ENCODE data around the gene FOXD3.
"Not testable (repeated sequence)": the region's sequence is repeated elsewhere in the genome, so short reads cannot be mapped to it uniquely, and the experiment has no call there.

FOXD3 gene

DNA sequence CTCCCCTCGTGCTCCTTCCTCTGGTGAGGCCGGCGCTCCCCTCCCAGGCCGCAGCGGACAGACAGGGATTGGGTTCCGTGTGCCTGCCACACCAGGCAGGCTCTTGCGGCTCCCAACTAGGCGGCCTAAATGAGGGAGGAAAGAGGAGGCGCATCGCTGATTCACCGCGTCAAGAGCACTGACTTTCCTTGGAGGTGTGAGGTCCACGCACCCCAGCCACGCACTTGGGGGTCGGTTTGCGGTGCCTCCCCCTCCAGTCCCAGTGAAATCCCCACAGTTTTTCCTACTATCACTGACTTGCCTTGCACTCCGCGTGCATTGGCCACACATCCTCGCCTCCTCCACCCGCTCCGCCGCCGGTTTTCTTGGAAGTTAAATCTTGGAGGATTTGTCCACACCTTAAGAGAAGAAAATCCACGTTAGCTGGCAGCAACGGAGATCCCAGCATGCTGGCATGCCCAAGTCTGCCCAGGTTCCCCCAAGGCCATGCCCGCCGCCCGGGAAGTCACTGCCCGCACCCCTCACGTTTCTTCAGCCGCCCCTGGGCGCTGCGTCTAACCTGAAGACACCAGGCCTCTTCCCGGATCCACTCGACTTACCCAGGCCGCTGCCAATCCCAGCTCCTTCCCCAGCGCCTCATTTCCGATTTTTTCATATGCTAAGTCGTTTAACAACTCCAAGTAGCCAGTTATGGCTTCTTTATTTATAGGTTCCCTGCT, 1.1 kb upstream of the FOXD3 start:
- no peak for DNase-seq

DNA sequence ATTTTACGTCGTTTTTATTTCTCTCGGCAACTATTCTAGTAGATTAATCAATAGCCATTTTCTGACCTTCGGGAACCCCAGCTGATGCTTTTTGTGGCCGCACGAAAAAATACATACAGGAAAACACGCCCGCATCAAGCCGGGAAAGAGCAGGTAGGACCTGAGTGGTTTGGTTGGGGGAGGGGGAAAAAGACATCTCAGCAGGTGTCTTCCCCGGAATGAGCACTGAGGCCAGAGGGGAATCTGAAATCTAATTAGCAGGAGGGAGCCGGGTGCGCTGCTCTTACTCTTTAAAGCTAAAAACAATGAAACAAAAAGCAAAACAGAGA, 618 bp upstream of the FOXD3 start:
- DNase-seq = no peak

DNA sequence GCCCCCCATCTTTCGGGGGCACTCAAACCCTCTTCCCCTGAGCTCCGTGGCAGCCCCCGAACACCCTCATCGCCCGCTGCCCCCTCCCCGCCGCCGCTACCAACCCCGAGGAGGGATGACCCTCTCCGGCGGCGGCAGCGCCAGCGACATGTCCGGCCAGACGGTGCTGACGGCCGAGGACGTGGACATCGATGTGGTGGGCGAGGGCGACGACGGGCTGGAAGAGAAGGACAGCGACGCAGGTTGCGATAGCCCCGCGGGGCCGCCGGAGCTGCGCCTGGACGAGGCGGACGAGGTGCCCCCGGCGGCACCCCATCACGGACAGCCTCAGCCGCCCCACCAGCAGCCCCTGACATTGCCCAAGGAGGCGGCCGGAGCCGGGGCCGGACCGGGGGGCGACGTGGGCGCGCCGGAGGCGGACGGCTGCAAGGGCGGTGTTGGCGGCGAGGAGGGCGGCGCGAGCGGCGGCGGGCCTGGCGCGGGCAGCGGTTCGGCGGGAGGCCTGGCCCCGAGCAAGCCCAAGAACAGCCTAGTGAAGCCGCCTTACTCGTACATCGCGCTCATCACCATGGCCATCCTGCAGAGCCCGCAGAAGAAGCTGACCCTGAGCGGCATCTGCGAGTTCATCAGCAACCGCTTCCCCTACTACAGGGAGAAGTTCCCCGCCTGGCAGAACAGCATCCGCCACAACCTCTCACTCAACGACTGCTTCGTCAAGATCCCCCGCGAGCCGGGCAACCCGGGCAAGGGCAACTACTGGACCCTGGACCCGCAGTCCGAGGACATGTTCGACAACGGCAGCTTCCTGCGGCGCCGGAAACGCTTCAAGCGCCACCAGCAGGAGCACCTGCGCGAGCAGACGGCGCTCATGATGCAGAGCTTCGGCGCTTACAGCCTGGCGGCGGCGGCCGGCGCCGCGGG, 837 bp downstream of the FOXD3 start:
- DNase-seq = peak; percentile 54 to 59

DNA sequence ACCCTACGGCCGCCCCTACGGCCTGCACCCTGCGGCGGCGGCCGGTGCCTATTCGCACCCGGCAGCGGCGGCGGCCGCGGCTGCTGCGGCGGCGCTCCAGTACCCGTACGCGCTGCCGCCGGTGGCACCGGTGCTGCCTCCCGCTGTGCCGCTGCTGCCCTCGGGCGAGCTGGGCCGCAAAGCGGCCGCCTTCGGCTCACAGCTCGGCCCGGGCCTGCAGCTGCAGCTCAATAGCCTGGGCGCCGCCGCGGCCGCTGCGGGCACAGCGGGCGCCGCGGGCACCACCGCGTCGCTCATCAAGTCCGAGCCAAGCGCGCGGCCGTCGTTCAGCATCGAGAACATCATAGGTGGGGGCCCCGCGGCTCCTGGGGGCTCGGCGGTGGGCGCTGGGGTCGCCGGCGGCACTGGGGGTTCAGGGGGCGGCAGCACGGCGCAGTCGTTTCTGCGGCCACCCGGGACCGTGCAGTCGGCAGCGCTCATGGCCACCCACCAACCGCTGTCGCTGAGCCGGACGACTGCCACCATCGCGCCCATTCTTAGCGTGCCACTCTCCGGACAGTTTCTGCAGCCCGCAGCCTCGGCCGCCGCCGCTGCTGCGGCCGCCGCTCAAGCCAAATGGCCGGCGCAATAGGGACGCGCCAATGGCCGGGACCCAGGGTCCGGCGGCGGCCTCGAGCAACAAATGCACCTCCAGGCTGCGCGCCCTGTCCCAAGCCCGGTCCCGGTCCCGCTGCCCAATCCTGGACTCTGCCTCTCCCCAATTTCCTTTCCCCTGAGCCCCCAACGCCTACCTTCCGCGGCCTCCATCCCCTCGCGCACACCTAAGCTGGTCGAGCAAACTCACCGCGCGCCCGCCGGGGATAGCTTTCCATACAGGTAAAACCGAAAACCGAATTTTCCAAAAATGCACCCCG, 1.8 kb downstream of the FOXD3 start:
- DNase-seq = no peak

DNA sequence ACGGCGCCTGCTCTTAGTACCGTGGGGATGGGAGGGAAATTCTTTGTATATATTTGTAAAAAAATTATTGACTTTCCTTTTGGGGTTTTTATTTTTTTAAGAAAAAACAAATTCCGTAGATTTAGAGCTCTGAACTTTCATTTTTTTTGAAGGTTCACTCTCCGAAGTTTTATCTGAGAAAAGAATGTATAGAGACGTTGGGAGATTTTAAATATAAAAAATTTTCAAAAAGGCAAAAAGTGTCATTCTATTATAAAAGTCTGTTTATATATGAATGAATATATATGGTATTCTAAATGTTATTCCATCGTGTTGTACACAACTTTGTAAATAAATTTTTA, 2.4 kb downstream of the FOXD3 start:
- no peak for DNase-seq

DNA sequence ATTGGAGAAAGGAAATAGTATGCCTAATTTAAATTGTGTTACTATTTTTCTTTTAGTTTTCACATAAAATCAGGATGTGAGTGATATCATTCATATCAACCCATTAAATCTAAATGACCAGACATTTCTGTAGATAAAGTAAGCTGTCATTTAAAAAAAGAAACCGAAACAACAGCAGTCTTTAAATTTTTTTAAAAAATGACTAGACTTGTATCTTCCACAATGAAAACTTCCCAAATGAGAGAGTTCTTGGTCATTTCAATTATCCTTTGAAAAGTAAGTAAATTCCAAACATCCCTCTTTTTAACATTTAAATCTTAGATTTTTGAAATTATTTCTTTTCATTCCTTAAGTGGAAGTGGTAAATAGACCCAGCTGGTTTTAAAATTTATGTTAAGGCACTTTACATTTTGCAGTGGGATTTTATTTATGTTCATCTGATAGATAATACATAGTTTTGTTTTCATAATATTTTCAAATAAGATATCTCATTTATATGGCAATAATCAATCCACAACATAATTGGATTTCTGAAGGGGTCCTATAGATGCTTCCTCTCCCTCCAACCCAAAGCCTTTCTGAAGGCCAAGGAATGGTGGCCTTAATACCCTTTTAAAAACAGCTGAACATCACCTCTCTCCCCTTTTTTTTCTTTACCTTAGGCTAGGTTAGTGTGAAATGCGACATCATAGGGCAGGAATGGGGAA, 3.1 kb downstream of the FOXD3 start:
- DNase-seq = no peak

DNA sequence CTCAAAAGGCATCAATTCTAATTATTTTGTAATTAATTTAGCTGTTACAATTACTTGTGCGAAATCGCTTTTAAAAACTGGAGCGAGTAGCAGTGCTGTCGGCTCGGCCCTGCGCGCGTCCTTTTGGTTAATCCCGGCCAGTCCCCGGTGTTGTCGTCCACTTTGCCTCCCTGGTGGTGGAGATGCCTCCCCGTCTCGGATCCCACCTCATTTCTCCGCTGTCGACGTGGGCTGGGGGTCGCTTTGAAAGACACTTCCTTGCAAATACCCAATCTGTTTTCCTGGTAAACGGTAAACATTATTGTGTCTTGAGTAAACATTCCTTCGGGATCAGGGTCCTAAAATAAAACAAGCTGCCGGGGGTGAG, 3.7 kb downstream of the FOXD3 start:
- DNase-seq = no peak

DNA sequence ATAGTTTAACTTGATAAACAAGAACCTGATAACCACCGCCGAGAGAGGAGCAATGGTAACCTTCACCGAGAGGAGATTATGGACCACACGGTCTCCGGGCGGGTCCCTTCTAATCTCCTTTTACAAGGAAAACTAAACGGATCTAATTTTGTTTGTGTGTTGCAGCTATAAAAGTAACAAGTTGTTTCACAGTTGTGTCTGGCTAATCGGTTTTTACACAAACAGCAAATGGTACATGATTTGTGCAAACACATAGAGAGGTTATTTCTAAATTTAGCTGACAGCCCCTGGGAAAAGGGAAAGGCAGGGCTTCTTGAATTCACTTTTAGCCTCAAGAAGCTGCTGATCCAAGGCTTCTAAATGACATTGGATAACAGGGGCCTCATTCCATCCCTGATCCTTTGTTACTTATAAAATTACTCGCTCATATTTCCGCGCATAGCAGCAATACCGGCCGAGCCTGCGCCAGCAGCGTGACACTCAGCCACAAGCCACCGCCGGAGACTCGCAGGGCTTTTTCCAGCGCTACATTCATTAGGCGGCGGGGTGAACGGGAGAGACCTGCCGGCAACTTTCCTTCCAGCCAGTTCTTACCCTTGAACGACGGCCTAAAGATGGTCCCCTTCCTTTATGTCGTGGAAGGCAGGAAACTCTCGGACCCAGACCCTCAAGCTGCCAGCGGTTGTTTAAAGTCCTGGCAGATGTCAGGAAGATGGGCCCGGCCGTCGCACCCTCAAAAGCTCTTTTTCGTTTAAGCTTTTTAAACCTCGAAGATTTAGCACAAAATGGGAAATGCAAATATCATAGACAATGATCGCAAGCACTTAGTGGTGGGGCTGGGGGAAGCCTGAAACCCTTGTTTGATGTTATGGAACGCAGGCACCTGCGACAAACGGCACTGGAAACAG, 4.4 kb downstream of the FOXD3 start:
- DNase-seq = no peak

DNA sequence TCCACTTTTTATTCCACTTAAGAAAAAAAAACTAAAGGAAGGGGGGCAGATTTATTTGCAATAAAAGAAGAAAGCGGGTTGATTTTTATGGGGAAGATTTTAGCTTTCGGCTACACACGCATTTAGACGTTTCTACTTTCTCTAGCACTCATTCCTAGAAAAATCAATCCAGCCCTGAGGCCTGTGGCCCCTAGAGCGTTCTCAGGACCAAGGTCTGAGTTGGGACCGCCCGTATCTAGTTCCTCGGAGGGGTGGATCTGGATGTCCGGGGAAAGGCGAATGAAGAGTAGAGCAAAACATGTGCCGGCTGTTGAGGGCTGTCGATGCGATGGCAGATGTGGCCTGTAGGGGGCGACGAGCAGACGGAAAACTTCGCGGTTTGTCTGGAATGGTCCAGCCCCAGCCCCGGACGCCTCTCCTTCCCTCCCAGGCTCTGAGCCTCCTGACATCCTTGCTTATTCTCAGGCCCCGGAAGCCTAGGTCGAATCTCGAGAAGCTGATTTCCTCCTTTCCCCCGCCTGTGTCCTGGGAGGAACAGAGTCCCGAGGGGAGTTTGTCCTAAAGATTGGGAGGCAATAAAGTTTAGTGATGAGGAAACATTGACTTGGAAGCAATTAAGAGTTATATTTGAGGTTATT, 5.2 kb downstream of the FOXD3 start:
- peak; percentile 40 to 57 for DNase-seq

DNA sequence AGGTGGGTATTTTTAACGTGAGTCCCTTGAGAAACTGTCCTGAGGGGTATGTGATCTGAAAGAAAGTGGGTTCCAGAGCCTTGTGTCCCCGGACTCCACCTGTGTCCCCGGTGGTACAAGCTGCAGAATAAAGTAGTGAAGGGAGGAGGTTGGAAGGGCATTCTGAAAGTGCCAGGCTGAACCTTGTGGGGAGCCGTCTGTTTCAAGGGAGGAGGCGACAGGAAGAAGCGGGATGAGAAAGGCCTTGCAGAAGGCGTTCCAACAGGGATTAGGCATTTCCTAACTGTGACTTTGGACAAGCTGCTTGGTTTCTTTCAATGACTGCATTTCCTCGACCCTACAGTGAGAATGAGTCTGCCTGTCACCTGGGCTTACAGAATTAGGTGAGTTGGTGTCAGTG, 5.8 kb downstream of the FOXD3 start:
- no peak for DNase-seq

DNA sequence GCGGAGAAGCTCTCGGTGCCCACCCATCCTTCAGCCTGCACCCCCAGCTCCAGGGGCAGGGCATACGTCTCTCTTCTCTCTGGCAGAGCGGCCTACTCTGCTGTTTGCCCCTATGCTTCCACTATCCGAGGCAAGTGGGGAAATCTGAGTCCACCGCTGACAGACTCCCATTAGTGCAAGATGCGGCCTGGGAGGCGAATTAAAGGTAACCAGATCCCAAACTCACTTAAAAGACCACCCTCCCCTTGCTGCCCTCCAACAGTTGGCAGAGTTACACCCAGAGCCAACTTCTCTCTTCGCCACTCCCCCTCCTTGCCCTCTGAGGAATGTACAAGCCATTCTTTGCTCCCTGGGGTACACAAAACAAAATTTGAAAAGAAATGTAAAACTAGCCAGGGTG, 6.4 kb downstream of the FOXD3 start:
- no peak for DNase-seq

DNA sequence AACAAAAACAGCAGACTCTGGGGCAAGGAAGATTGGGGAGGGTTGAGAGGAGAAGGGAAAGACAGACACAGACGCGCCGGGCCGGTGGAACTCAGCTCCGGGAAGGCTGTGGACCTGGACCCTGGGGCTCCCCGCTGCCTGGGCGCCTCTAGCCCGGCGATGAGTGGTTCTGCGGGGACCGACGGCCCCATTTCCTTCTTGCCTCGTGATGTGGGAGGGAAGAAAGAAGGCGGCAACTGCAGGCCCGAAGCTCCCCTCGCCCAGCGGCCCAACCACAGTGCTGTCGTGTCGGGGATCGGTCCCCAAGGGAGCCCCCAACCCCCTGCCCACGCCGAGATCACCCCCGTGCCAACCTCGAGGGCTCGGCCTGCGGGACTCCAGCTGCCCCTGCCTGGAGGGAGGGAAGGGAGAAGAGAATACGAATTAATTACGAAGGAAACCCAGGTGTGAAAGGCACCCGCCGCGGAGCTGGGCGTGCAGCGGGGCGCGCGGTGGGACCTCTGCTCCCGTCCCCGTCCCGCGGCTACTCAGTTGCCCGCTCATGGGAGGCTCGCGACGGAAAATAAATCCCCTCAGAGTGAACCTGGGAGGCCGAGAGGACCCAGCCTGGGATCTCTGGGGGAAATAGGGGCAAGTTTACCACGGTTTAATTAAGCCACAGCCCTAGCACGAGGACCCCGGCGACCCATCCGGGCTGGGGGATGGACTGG, 7.4 kb downstream of the FOXD3 start:
- DNase-seq = no peak

DNA sequence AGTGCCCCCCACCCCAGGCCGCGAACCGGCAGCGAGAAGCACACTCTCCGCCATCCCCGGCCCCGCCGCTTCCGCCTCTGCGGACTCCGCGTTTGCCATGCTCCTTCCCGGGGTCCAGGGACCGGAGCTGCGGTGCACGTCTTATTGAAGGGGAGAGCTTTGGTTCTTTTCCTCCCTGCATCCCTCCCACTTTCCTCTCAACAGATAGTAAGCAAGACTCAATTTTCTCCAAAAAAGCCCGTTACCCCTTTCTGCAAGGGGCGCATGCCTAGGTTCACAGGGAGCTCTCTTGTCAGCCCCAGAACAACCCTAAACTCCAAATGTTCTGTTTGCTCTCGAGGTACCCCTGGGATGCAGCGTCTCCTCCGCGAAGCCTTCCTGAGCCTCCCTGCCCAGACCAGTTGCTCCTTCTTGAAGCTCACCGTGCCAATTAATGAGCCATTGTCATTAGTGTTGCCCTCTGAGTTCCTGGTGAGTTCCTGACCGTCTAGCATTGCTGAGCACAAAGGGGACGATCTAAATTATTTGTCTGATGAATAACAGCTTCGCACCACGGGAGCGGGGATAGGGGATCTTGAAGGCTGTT, 8.1 kb downstream of the FOXD3 start:
- no peak for DNase-seq

DNA sequence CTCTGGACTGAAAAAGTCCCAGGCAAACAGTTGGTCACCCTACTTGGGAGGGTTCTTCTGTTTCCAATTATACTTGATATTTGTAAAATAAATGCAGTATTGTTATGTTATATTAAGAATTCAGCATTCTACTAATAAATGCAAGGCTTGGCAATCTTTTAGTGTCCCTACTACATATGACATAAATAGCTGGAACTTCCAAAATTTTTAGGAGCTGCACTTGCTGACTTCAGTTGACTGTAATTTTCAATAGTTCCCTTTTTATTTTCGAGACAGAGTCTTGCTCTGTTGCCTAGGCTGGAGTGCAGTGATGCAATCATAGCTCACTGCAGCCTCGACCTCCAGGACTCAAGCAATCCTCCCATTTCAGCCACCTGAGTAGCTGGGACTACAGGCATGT, 20.0 kb downstream of the FOXD3 start:
- DNase-seq = no peak

DNA sequence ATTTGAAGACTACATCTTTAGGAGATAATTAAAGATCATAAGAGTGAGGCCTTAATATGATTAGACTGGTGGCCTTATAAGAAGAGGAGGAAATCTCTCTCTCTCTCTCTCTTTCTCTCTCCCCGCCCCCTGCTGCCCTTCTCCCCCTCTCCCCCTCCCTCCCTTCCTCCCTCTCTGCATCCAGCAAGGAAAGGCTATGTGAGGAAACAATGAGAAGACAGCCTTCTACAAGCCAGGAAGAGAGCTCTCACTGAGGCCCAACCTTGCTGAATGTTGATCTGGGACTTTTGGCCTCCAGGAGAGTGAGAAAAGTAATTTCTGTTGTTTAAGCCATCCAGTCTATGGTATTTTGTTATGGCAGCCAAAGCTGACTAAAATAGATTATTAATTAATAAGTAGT, 21.6 kb downstream of the FOXD3 start:
- no peak for DNase-seq

DNA sequence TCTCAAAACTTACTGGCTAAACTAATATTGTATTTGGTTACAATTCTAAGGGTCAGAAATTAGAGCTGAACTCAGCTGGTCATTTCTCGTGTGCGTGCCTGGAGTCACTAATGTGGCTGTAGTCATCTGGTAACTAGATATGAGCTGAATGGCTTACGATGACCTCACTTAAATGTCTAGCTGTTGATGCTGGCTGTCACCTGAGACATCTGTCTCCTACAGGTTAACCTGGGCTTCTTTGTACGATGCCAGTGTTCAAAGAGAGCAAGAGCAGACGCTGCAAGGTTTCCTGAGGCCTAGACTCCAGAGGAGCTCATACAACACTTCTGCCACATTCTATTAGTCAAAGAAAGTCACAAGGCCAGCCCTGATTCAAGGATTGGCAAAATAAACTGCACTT, 28.0 kb downstream of the FOXD3 start:
- no peak for DNase-seq

DNA sequence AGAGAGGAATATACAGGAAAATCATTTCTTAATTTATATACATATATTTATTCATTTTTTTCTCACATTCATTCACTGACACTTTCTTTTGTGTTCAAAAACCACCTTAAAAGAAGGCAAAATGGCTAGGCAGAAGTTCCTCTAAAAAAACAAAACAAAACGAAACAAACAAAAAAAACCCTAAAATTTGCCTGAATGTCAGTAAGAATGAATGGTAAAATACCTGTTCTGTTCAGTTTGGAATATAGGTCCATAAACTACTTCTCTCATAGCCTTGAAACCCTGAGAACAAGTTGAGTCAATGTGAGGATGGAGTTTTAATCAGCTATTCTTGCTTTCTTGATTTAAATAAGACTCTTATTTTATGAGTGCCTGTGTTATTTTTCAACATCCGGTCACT, 30.4 kb downstream of the FOXD3 start:
- no peak for DNase-seq

DNA sequence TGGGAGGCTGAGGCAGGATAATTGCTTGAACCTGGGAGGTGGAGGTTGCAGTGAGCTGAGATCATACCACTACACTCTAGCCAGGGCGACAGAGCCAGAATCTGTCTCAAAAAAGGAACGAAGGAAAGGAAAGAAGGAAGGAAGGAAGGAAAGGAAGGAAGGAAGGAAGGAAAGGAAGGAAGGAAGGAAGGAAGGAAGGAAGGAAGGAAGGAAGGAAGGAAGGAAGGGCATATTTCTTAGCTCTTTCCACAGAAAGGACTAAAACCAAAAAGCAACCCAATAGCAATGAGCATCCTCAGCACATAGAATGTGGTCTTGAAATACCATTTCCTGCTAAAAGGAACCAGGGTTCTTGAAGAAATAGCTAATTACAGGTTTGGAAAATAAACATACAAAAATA, 33.9 kb downstream of the FOXD3 start:
- DNase-seq = not testable (repeated sequence)

DNA sequence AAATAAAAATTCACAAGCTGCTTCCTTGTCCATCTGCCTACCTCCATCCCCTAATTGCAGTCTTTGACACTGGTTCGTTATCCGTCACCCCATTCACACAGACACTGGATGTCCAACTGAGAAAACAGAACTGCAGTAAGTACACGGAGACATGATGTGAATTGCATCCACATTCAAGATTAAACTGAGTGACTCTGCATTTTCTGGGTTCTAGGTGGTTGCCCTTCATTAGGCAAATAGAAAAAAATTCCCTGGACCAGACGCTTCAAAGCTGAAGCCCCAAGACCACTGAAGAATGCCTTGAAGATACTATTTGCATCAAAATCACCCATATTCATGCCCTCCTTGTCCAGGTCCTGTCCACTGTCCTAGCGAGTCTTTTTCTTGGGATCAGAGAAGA, 37.2 kb downstream of the FOXD3 start:
- DNase-seq = no peak

DNA sequence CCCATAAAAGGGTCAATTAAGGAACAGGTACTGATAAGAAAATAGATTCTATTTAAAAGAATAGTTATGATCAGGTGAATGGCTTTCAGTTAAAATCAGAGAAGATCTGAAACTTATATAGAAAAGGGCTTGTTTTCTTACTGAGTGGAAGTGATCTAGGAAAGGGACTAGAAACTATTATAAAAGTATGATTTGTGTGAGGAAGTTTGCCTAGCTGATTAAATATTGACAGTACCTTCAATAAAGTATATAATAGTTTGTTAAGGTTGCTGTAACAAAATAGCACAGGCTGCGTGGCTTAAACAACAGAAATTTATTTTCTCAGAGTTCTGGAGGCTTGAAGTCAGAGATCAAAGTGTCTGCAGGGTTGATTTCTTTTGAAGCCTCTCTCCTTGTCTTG, 39.7 kb downstream of the FOXD3 start:
- DNase-seq = no peak
